ENCODE data around the gene KDM1A.

DNA sequence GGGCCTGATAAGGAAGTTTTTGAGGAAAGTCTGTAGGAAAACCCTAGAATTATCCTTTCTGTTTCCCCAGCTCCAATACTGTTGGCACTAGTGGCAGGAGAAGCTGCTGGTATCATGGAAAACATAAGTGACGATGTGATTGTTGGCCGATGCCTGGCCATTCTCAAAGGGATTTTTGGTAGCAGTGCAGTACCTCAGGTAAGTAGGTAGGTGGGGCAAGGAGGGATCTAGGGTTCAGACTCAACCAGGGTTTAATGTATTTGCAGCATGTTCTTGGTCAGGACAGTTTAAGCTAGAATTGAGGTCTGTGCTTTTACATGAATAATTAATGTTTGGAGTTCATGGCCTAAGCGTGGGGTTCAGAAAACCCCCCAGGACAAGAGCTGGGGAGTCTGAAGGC is 62.1 kb downstream of the KDM1A start:
- TF ChIP-seq, protein P1, sequence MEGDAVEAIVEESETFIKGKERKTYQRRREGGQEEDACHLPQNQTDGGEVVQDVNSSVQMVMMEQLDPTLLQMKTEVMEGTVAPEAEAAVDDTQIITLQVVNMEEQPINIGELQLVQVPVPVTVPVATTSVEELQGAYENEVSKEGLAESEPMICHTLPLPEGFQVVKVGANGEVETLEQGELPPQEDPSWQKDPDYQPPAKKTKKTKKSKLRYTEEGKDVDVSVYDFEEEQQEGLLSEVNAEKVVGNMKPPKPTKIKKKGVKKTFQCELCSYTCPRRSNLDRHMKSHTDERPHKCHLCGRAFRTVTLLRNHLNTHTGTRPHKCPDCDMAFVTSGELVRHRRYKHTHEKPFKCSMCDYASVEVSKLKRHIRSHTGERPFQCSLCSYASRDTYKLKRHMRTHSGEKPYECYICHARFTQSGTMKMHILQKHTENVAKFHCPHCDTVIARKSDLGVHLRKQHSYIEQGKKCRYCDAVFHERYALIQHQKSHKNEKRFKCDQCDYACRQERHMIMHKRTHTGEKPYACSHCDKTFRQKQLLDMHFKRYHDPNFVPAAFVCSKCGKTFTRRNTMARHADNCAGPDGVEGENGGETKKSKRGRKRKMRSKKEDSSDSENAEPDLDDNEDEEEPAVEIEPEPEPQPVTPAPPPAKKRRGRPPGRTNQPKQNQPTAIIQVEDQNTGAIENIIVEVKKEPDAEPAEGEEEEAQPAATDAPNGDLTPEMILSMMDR (conservative IDR thresholded peaks at IDR 0.05; ENCODE audit: low read length) = peak; percentile 41
- TF ChIP-seq EZH2phosphoT487 (IDR thresholded peaks at IDR 0.05; ENCODE audit: borderline replicate concordance) = no peak
